Left ventricle myocardium inferior (tissue), 1 donor: ENCODE measurements around the gene GH1. TPM values are rescaled to one million over a fixed set of nuclear protein-coding genes. Genes with fewer than 3 reads are reported as not detected.

Source experiments
- DNase-seq: peaks from one replicate; pipeline ENCODE4 v3.0.0-alpha.2; 2020
- H3K27ac ChIP-seq: fragments of 200-600 bp; replicated peaks from 2 replicates; pipeline ENCODE4 v1.8.0; 2021
- H3K27me3 ChIP-seq: fragments of 200-600 bp; 2 replicates; pipeline ENCODE4 v1.8.0; 2021; ENCODE audit warnings: low read depth
- H3K36me3 ChIP-seq: fragments of 200-600 bp; 2 replicates; pipeline ENCODE4 v1.8.0; 2021
- H3K4me1 ChIP-seq: fragments of 200-600 bp; 2 replicates; pipeline ENCODE4 v1.8.0; 2021
- H3K4me3 ChIP-seq: fragments of 200-600 bp; 2 replicates; pipeline ENCODE4 v1.8.0; 2021; ENCODE audit warnings: mild to moderate bottlenecking, moderate library complexity
- H3K9me3 ChIP-seq: fragments of 200-600 bp; replicated peaks from 2 replicates; pipeline ENCODE4 v1.8.0; 2021
- intact Hi-C: fragments of 100-400 bp; cut with micrococcal nuclease; formaldehyde crosslinking; loops from one replicate; pipeline ENCODE4 v1.11.0; 2022
- total RNA-seq: library from RNA; stranded (reverse); fragmentation: NEBNext Ultra II Directional; extraction: Animal tissue kit (Norgen Biotek cat#: 25700); gene quantifications from one replicate; pipeline ENCODE4 v1.2.1, GENCODE V29; 2021
- TF ChIP-seq, protein P1 (sequence below): fragments of 200-600 bp; IDR thresholded peaks from 2 replicates; pipeline ENCODE4 v1.8.0; 2021; ENCODE audit warnings: antibody characterized with exemption, mild to moderate bottlenecking, borderline replicate concordance
- donor health status: DM: no; HTN: yes; CAD: no; lungs with severe emphysema.

Gene GH1
- total RNA-seq, 1 donor from 2014 or later = not detected

DNA sequence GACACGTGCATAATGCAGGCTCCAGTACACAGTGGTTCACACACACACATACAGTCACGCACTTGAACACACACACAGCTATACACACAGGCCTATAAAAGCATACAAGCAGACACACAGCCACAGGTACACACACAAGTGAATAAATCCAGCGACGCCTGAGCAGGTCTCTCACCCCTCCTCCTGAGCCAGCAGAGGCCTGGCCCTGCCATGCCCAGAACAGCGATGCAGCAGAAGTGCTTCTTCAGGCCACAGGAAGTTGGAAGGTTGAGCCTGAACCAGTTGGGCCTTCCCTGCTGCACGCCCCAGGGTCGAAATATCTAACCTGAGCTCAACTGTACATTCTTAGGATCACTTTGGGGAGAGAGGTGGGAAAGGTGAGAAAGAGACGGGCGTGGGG is 20.8 kb upstream of the GH1 start:
- H3K4me1 ChIP-seq = no peaks in the 10 kb centered on the region
- H3K36me3 ChIP-seq = no peaks in the 10 kb centered on the region
- DNase-seq = no peak
- TF ChIP-seq, protein P1, sequence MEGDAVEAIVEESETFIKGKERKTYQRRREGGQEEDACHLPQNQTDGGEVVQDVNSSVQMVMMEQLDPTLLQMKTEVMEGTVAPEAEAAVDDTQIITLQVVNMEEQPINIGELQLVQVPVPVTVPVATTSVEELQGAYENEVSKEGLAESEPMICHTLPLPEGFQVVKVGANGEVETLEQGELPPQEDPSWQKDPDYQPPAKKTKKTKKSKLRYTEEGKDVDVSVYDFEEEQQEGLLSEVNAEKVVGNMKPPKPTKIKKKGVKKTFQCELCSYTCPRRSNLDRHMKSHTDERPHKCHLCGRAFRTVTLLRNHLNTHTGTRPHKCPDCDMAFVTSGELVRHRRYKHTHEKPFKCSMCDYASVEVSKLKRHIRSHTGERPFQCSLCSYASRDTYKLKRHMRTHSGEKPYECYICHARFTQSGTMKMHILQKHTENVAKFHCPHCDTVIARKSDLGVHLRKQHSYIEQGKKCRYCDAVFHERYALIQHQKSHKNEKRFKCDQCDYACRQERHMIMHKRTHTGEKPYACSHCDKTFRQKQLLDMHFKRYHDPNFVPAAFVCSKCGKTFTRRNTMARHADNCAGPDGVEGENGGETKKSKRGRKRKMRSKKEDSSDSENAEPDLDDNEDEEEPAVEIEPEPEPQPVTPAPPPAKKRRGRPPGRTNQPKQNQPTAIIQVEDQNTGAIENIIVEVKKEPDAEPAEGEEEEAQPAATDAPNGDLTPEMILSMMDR = no peak
- intact Hi-C loops = no loop called here
- no peaks in the 10 kb centered on the region for H3K9me3 ChIP-seq
- H3K4me3 ChIP-seq = no peak overlapping the region
- no peak overlapping the region for H3K27ac ChIP-seq
- peaks cover 4% of the 10 kb centered on the region for H3K27me3 ChIP-seq

DNA sequence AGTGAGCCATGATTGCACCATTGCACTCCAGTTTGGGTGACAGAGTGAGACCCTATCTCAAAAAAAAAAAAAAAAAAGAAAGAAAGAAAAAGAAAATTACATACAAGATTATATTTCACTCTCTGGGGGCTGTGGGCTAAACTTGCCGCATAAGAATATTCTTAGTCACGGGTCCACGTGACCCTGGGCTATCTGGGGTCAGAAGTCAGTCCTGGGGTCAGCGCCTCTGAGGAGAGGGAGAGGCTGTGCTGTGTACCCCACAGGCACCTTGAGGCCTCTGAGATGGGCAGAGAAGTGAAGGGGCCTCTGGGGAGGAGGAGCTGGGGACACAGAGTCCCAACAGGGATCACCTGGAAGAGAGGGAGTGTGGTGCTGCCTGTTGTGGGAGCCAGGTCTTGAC is 19.3 kb upstream of the GH1 start:
- no peak for DNase-seq
- TF ChIP-seq, protein P1 = no peak

DNA sequence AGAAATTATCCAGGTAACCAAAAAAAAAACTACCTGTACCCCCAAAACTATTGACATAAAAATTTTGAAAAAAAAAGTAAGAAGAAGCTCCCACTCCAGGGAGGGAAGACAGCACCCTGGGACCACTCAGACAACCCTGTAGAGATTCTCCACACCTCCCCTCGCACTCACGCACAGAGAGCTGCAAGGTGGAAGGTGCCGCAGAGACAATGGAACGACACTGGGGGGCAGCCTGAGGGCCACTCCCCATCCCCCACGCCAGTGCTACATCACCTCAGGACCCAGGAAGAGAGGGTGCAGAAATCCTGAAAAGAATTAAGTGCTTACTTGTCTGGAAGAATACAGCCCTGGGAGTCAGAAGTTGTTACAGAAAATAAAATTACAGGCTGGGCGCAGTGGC is 18.7 kb upstream of the GH1 start:
- intact Hi-C loops = no loop called here
- H3K27ac ChIP-seq = no peak overlapping the region
- no peak for DNase-seq

More for the DNA sequence above, 19.3 kb upstream of the GH1 start:
- Histone ChIP-seq H3K36me3 (no peaks in the 10 kb centered on the region), H3K4me3 (no peak overlapping the region), H3K27ac (no peak overlapping the region), H3K27me3 (peaks cover 4% of the 10 kb centered on the region), H3K9me3 (no peaks in the 10 kb centered on the region), H3K4me1 (no peaks in the 10 kb centered on the region)
- intact Hi-C loops = no loop called here

DNA sequence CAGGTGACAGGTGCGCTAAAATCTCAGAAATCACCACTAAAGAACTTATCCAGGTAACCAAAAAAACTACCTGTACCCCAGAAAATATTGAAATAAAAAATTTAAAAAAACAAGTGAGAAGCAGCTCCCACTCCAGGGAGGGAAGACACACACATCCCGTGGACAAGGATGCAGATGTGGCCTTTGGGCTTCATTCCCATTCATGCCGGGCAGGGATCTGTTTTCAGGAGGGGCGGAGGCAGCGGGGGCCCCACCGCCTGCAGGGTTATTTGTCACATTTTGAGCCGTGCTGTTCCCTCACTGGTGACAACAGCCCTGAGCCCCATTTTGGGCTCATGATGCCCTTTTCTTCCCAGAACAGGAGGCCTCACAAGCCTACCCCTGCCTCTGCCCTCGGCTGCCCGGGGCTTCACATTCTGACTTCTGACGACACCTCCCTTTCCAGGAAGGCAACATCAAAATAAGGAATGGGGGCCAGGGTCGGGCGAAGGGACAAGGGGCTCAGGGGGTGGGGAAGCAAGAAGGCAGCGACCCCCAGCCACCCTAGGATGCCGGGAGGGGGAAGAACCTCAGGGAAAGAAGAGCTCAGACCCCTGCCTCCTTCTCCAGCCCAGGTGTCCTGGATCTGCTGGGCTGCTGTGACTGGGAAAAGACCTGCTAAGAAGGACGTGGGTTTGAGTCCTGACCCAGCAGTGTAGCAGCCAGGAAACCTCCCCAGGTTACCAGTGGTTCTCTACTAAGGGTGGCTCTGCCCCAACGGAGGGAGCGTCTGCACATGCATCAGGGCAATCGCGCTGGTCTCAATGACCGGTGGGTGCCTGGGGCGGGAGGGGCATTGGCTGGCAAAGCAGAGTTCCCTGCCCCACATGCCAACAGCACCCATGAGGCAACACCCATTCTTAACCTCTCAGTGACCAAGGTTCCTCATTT is 15.8 kb upstream of the GH1 start:
- H3K36me3 ChIP-seq = no peaks in the 10 kb centered on the region
- DNase-seq = no peak
- intact Hi-C loops = no loop called here
- TF ChIP-seq, protein P1 = no peak
- H3K9me3 ChIP-seq = no peaks in the 10 kb centered on the region
- H3K27me3 ChIP-seq = peaks cover 4% of the 10 kb centered on the region
- peaks cover 28% of the 10 kb centered on the region for H3K4me1 ChIP-seq
- H3K4me3 ChIP-seq = no peak overlapping the region
- H3K27ac ChIP-seq = no peak overlapping the region

More for the DNA sequence above, 18.7 kb upstream of the GH1 start:
- Histone ChIP-seq H3K4me1 (peaks cover 5% of the 10 kb centered on the region), H3K4me3 (no peak overlapping the region), H3K36me3 (no peaks in the 10 kb centered on the region), H3K9me3 (no peaks in the 10 kb centered on the region), H3K27me3 (peaks cover 4% of the 10 kb centered on the region)
- TF ChIP-seq, protein P1 = no peak

DNA sequence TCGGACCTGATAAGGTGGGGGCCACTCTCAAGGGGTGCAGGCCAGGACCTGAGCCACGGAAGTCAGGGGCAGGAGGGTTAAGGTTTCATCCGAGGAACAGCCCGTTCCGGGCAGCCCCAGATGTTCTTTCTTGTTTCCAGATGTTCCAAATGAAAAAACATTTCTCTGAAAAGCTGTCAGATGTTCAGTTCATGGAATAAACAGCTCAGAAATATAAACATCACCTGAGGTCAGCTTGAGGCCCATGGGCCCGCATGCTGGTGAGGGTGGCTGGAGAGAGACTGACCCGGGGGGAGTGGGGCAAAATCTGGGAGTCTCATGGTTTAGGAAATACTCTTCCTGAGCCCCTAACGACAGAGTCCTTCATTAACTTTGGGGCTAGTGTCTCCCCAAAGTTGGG is 15.0 kb upstream of the GH1 start:
- no peaks in the 10 kb centered on the region for H3K9me3 ChIP-seq
- H3K4me3 ChIP-seq = no peak overlapping the region
- intact Hi-C loops = no loop called here
- TF ChIP-seq, protein P1 = no peak
- H3K4me1 ChIP-seq = peaks cover 28% of the 10 kb centered on the region
- peaks cover 4% of the 10 kb centered on the region for H3K27me3 ChIP-seq
- H3K36me3 ChIP-seq = no peaks in the 10 kb centered on the region
- DNase-seq = no peak
- no peak overlapping the region for H3K27ac ChIP-seq
